RWPE2 (cell line): Measurements from ENCODE around the gene PFN3.

Source experiments
- ATAC-seq: fragments of 200-7000 bp; cut with Tn5 transposase; 3 replicates; pipeline ENCODE4 v1.9.1; 2021; ENCODE audit warnings: low read depth
- DNase-seq: peaks from one replicate; pipeline ENCODE4 v3.0.0-alpha.2; 2020; ENCODE audit warnings: low spot score
- H3K27ac ChIP-seq: fragments of 450-650 bp; 2 replicates; pipeline ENCODE4 v1.5.1; 2017; ENCODE audit warnings: mild to moderate bottlenecking; ENCODE audit not compliant: poor library complexity, severe bottlenecking
- H3K27me3 ChIP-seq: fragments of 250-450 bp; sonication (Bioruptor Pico); 2 replicates; pipeline ENCODE4 v1.5.1; 2021; ENCODE audit warnings: mild to moderate bottlenecking, moderate library complexity; ENCODE audit not compliant: insufficient read depth, poor library complexity, severe bottlenecking
- H3K36me3 ChIP-seq: fragments of 250-450 bp; sonication (Bioruptor Pico); 2 replicates; pipeline ENCODE4 v1.5.1; 2020; ENCODE audit warnings: low read depth, mild to moderate bottlenecking, moderate library complexity
- H3K4me1 ChIP-seq: fragments of 250-450 bp; sonication (Bioruptor Pico); 2 replicates; pipeline ENCODE4 v1.5.1; 2021; ENCODE audit warnings: mild to moderate bottlenecking, moderate library complexity; ENCODE audit not compliant: insufficient read depth, poor library complexity, severe bottlenecking
- H3K4me3 ChIP-seq: fragments of 250-450 bp; sonication (Bioruptor Pico); 2 replicates; pipeline ENCODE4 v1.5.1; 2021; ENCODE audit warnings: mild to moderate bottlenecking, moderate library complexity; ENCODE audit not compliant: severe bottlenecking
- H3K9me3 ChIP-seq: fragments of 250-450 bp; sonication (Bioruptor Pico); 2 replicates; pipeline ENCODE4 v1.5.1; 2021; ENCODE audit warnings: mild to moderate bottlenecking, moderate library complexity; ENCODE audit not compliant: severe bottlenecking
- TF ChIP-seq, protein P1 (sequence below): fragments of 450-650 bp; IDR thresholded peaks from one replicate; pipeline ENCODE4 v1.5.1; 2017; ENCODE audit warnings: mild to moderate bottlenecking, moderate library complexity; ENCODE audit not compliant: poor library complexity, severe bottlenecking

The PFN3 gene

DNA sequence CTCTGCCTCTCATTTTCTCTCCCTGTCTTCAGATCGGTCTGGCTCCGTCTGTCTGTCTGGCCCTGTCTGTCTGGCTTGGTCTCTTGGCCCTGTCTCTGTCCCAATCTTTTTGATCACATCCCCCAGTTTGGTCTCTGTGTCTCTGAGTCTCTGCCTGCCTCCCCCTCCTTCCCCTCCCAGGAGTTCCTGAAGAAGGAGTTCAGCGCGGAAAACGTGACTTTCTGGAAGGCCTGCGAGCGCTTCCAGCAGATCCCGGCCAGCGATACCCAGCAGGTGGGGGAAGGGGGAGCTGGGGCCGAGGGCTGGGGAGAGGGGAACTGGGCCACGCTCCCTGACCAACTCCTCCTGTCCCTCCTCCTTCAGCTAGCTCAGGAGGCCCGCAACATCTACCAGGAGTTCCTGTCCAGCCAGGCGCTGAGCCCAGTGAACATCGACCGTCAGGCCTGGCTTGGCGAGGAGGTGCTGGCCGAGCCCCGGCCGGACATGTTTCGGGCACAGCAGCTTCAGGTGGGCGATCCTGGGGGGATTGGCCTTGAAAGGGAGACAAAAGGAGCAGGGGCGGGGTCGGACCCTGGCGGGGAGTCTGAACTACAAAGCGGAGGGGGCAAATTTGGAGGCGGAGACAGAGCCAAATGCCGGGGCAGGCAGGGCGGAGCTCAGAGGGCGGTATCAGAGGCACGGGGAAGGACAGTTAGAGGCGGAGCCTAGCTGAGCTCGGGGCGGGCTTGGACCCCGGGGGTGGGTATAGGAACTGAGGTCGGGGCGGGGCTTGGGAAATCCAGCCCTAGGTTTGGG, 33.7 kb downstream of the PFN3 start:
- no peaks in the 10 kb centered on the region for H3K27me3 ChIP-seq
- no peak overlapping the region for H3K4me3 ChIP-seq
- ATAC-seq: peak; percentile 22; the same call in 1 of the 3 replicates
- TF ChIP-seq, protein P1, sequence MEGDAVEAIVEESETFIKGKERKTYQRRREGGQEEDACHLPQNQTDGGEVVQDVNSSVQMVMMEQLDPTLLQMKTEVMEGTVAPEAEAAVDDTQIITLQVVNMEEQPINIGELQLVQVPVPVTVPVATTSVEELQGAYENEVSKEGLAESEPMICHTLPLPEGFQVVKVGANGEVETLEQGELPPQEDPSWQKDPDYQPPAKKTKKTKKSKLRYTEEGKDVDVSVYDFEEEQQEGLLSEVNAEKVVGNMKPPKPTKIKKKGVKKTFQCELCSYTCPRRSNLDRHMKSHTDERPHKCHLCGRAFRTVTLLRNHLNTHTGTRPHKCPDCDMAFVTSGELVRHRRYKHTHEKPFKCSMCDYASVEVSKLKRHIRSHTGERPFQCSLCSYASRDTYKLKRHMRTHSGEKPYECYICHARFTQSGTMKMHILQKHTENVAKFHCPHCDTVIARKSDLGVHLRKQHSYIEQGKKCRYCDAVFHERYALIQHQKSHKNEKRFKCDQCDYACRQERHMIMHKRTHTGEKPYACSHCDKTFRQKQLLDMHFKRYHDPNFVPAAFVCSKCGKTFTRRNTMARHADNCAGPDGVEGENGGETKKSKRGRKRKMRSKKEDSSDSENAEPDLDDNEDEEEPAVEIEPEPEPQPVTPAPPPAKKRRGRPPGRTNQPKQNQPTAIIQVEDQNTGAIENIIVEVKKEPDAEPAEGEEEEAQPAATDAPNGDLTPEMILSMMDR: no peak
- H3K36me3 ChIP-seq: no peaks in the 10 kb centered on the region
- no peak overlapping the region for H3K27ac ChIP-seq
- no peaks in the 10 kb centered on the region for H3K9me3 ChIP-seq
- peak; percentile 85 for DNase-seq
- H3K4me1 ChIP-seq: peaks cover 17% of the 10 kb centered on the region

DNA sequence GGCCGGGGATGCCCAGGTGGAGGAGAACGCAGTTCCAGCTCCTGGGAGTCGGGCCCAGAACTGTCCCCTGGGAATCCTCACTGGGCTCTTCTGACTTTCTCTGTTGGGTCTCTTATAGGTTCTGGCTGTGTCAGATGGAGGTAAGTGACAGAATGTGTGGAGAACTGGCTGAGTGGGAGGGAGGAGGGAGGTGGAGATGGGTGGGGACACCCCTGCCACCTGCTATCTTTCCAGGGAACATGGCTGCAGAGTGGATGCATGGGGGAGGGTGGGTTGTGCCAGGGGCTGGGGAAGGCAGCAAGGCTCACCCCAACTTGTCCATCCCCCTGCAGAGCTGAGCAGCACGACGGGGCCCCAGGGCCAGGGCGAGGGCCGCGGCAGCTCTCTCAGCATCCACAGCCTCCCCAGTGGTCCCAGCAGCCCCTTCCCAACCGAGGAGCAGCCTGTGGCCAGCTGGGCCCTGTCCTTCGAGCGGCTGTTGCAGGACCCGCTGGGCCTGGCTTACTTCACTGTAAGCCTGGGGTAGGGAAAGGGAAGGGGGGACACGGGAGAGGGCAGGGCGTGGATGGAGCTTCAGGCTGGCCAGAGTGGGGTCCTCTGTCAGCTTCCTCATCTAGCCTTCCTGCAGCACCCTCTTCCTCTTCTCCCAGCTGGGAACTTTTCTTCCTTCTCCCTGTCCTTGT, 34.5 kb downstream of the PFN3 start:
- Histone ChIP-seq H3K9me3 (no peaks in the 10 kb centered on the region), H3K27me3 (no peaks in the 10 kb centered on the region), H3K27ac (no peak overlapping the region), H3K4me3 (no peak overlapping the region), H3K4me1 (peaks cover 15% of the 10 kb centered on the region), H3K36me3 (no peaks in the 10 kb centered on the region)
- no peak for ATAC-seq
- TF ChIP-seq, protein P1: no peak
- DNase-seq: no peak

DNA sequence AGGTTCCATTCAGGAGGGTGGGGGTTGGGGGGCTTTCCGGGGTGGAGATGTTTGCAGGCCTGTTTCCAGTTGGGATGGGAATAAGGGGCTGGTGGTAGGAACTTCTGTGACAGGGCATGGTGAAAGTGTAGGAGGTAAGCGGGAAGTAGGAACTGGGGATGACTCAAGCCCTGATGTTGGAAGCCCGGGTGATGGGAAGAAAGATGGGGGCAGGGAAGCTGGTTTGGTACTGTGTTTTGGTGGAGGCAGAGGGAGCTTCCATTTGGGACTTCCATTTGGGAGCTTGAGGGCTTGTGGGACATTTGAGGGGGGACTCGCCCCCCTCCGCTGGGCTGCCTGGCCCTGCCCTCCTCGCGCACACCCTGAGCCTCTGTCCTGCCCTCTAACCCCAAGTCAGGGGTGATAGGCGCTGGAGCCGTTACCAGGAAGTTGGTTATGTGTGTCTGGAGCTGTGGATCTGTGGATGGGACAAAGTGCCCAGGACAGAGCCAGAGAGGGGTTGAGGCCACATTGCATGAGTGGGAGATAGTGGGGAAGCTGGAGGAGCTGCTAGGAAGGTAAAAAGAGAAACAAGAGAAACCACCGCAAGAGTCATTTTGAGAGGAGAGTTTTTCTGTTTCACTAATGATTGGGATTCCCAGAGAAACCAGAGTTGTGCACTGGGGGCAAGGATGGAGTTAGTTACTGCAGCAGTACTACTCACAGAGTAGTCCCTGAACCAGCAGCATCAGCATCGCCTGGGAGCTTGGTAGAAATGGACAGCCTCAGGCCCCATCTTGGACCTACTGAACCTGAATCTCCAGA, 36.1 kb downstream of the PFN3 start:
- TF ChIP-seq, protein P1: no peak
- Histone ChIP-seq H3K4me3 (no peak overlapping the region), H3K36me3 (no peaks in the 10 kb centered on the region), H3K27me3 (no peaks in the 10 kb centered on the region), H3K9me3 (no peaks in the 10 kb centered on the region), H3K4me1 (peaks cover 15% of the 10 kb centered on the region), H3K27ac (no peak overlapping the region)
- no peak for DNase-seq
- ATAC-seq: no peak

DNA sequence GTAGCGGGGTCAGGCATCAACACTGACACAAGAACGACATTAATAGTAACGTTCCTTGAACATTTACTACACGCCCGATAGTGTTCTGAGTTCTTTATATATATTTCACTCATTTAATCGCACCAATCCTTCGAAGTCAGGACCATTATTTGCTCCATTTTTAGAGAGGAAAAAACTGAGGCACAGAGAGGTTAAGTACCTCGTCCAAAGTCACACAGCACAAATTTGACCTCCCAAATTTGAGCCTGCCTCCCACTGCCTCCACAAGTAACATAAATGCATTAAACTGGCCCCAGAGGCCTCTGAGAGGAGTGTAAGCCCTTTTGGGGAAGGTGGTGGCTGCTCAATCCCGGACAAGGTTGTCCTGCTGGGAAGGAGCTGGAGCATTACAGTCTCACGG, 36.9 kb downstream of the PFN3 start:
- DNase-seq: no peak
- Histone ChIP-seq H3K9me3 (no peaks in the 10 kb centered on the region), H3K27ac (no peak overlapping the region), H3K36me3 (no peaks in the 10 kb centered on the region), H3K4me1 (peaks cover 11% of the 10 kb centered on the region), H3K4me3 (peak overlapping the region; percentile 41), H3K27me3 (no peaks in the 10 kb centered on the region)
- TF ChIP-seq, protein P1: no peak
- ATAC-seq: no peak
